GM18870 (cell line): Measurements from ENCODE around the gene NEK10.
"Not testable (repeated sequence)": the region's sequence is repeated elsewhere in the genome, so short reads cannot be mapped to it uniquely, and the experiment has no call there.

Experiments
- ATAC-seq: cut with Tn5 transposase; IDR thresholded peaks from one replicate; pipeline ENCODE4 v1.9.1; 2021; ENCODE audit warnings: moderate library complexity; ENCODE audit not compliant: unreplicated experiment

NEK10 gene

DNA sequence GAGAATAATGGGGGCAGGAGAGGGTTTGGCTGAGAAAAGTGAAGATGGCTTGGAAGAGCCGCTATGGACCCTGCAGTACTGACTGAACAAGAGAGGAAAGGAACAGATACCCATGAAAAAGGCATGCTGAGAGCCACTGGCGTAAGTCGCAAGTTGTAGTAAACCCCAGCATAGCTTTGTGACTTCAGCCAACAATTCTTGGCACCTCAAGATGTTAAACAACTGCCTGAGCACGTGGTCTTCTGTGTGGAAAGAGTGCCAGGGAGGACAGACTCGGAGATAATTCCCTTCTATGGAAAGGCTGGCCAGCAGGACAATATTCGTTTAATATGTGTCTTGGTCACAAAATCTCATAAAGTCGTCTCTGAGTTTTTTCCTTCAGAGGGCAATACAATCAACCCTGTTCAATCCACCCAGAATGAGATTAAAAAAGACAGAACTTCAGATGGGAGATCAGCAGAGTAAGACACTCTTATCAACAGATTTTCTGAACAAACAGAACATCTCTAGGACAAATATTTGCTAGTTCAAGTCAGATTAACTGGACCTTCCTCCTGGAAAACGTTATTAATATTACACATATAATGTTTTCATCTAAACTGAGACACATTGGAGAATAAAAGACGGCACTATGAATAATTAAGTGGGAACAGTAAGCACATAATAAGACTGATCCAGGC lies 49.2 kb downstream of the NEK10 start:
- no peak for ATAC-seq

DNA sequence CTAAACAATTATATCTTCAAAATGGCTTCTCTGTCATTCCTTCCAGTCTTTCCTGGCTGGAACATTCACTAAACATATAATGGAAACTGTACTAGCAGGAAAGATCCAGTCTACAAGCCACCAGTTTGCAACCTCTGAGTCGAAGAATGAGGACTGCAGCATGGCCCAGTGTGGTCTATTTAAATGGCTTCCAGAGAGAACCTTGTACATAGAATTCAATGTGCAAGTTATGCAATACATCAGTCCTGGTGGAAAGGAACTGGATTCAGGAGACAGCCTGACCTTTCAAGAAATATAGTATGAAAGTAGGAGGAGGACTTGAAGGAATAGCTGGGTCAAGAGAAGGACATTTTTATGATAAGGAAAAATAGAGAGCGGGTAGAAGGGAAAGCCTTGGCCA lies 49.9 kb downstream of the NEK10 start:
- no peak for ATAC-seq

DNA sequence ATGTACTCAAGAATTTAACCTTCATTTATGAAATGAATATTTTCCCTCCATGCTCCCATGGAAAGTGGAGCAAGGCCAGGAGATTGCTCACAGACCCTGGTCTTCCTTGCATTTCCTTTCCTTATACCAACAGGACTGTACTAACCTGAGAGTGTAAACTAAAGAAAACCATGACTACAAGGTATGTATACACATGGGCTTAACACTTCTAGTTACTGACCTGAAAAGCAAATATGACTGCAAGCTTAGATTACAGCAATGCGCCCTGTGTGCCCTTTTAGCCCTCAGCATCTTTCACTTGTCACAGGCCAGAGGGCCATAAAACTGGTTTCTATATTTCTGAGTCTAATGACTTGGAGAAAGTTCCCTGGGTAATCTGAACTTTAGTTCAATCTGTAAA lies 52.1 kb downstream of the NEK10 start:
- no peak for ATAC-seq

DNA sequence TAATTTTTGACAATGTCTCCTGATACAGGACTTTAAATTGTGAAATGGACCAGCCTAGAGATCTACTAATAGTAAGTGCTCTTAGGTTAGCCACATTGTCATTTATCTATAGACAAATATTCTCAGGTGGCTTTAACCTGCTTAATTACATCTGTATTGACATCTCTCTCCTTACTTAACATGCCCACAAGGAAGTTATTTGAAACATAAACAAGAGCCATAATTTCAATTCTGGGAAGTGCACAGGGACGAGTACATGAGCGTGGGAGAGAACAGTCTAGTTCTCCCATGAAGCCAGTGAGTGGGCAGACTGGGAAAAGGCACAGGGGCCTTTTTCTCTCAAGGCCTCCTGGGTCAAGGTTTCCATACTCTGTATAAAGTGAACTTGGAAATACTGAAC lies 54.2 kb downstream of the NEK10 start:
- no peak for ATAC-seq

DNA sequence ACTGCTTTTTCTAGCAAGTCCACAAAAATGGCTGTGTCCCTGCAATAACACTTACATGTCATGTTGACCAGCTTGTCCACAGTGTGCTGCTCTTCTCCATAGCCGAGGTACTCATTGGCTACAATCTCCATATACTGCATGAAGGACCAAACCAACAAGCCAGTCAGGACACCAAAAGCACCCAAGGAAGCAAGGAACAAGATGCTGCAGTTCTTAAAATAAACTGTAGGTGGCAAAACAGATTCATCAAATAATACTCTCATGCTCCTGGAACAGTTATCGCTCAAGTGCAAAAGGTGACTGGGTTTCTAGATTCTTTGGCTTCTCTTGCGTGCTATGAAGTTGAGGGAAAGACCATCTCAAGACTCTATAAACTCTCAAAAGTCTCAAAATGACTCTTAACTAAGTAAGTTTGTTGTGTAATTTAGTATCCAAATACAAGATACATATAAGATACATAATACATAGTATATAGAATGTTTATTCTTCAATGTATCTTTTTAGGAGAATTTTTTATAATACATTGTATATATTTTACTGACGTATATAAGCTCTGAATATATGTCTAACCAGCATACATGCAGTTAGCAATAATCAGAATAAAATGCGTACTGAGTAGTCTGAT lies 57.0 kb downstream of the NEK10 start:
- ATAC-seq = peak; percentile 95

DNA sequence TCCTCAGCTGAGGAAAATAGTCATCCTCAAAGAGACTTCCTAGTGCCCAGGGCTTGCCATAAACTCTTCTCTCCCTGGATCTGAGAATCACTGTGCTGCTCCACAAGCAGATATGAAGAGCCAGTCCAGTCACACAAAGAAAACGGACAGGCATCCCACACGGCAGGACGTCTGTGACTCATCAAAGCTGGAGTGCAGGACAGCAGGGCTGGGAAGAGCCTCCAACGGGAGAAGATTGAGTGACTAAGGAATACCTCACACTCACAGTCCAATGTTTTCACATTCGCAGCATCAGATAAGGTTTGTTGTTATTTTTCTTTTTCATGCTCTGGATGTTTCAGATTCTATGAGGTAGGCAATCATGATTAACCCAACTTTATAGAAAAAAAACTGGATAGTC lies 57.8 kb downstream of the NEK10 start:
- ATAC-seq = no peak

DNA sequence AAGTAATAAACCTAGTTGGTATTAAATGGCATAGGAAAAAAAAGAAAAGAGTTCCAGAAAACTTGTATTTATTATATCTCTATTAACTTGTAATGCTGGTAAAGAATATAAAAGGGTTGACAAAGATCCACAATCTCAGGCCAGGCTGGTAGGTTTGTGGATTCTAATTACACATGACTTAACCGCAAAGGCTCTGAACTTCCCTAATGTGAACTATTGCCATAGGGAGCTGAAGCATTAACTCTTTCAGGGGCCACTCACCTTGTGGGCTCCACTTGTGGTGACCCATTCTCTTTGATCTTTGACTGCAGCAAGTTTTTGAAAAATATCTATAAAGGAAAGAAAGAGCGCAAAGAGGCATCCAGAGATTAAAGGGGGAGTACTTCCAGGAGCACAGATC lies 58.5 kb downstream of the NEK10 start:
- no peak for ATAC-seq

DNA sequence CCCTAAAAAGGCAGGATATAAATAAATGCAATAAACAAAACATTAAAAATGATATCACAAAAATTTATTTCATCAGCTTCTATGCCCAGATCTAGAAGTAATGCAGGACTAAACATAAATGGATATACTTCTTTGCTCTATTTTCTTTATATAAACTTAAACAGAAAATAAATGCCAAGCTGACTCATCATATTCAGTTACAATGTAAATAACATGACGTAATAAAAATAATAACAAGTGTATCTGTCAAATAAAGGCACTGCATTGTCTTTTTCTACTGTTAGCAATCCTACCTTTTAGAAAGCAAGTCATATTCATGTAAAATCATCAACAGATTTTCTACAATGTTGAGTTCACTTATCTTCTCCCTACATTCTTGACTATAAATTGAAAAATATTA lies 61.6 kb downstream of the NEK10 start:
- ATAC-seq = no peak

DNA sequence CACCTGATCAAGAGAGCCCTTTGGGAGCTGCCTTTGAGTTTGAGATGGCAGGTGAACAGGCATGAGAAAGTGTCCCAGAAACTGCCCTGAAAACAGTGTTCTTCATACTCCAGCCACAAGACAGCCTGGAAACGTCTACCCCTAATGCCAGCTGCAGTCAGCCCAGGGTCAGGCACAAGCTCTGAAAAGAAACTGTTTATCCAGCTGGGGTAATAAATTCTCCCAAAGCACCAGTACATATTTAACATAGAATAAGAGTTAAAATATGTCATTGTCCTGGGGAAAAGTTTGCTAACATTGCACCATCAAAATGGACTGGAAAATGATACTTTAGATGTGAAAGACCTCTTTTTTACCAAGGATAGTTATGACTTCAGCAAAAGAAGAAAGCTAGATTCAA lies 66.3 kb downstream of the NEK10 start:
- ATAC-seq = no peak

DNA sequence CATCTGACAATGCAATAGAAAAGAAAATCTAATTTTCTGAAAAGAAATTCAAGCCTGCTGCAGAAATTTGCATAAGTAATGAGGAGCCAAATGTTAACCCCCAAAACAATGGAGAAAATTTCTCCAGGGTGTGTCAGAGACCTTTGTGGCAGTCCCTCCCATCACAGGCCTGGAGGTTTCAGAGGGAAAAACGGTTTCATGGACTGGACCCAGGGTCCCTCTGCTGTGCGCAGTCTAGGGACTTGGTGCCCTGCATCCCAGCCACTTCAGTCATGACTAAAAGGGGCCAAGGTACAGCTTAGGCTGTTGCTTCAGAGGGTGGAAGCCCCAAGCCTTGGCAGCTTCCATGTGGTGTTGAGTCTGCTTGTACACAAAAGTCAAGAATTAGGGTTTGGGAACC lies 70.2 kb downstream of the NEK10 start:
- ATAC-seq = not testable (repeated sequence)

DNA sequence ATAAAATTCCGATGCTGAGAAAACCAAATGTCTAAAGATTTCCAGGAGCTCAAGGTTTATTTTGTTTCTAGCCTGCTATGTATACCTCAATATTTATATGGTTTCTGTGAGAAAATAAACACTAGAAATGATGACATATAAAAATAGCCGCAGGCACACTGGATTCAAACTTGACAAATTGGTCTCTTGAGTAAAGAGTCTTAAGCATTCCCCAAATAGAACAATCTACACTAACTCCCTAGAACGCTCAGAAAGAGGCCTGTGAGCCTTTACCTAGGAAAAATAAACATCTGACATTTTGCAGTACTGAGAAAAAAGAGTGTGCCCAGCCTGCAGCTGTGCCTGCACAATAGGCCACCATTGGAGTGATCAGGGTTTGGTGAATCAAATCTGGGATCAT lies 75.2 kb downstream of the NEK10 start:
- ATAC-seq = no peak

DNA sequence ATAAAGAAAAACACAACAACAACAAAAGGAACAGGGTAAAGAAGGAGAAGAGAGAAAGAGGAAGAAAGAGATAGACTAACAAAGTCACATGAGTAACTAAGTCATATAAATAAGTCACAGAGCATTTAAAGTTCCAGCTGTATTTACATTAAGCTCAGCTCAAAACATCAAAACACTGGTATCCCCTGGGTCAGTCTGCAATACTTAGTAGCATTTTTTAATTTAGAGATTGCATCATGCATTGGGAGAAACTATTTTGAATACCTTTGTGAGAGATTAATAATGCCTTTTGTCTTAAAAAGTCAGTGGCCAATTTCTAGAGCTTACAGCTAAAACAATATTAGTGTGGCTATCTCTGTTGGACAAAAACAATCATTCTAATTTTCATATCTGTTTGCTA lies 78.4 kb downstream of the NEK10 start:
- ATAC-seq = no peak

DNA sequence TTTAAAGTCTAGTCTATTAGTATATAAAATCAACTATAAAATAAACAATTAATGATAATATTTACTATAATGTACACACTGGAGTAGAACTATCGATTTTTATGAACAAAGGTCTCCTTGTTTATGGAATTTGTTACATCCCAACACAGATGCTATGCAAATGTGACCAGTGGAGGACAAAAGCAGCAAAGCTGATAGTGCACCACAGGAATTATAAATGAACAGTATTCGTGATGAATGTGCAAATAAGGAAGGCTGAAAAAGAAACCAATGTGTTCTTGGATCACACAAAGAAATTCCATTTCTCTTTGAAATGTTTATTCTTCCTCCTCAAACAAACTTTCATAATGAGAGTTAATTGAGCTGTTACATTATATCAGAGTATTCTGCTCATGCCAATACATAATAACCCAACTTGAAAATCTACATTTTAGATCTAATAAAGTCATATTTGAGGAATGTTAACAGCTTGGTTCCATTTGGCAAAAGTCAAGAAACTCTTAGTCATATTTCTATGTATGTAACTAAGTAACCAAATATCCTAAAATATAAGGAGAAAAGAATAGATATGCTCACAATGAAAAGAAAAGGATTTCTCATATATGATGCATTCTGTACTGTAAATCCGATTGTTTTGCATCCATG lies 79.3 kb downstream of the NEK10 start:
- no peak for ATAC-seq

DNA sequence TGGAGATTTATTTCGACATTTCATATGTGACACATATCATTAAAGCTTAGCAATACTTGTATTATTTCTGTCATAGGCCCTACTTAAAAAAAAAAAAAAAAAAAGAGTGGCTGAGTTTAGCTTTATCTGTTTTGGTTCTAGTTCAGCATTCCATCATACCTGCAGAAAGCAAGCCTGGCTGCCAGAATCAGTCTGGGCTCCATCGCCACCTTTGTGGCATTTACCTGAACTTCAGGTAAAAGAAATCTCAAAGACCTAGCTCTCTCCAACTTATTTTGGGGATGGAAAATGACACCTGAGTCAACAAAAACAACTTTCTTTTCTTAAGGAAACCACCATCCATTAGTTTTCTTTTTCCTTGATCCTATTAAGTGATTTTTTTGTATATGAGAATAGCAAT lies 82.1 kb downstream of the NEK10 start:
- no peak for ATAC-seq

DNA sequence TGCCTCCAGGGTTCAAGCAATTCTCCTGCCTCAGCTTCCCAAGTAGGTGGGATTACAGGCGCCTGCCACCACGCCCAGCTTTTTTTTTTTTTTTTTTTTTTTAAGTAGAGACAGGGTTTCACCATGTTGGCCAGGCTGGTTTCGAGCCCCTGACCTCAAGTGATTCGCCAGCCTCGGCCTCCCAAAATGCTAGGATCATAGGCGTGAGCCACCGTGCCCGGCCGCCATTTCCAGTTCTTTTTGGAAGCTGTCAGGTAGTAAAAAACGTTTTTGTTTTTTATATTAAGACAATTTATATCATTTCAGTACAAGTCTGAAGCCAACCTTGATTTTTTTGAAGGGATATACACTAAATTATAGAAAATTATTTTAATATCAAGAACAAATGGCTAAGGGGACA lies 82.7 kb downstream of the NEK10 start:
- ATAC-seq = not testable (repeated sequence)

DNA sequence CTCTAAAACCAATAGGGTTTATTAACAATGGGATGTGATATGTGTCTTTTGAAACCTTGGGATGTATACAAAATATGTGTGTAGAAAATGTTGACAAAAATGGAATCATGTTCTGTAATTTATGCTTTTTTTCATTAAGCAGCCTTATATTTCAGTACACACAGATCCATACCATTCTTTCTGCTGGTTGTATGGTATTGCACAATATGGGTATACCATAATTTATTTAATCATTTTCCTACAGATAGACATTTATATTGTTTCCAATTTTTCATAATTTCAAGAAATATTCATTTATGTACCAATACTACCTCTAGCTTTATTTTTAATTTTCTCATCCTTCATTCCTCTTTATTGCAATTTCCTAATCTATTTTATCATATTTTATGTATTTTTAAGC lies 83.5 kb downstream of the NEK10 start:
- no peak for ATAC-seq

DNA sequence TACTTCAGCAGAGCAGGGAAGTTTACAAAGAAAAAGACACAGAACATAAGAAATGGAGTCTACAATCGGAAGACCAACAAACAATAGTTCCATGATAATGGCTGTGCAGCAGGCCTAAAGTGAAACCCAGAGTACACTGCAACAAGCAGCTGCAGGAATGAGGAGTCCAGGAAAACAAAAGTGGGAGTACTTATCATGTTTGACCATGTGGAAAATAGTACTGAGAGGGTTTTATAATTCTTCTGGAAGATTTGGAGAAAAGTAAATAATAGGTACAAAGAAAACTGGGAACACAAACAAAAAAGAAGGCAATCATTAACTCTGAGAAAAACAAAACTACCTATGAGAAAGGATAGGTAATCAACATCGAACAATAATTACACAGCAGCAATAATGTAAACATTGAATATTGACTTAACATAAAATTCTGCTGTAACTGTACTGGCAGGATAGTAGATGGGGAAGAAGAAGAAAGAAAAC lies 87.5 kb downstream of the NEK10 start:
- no peak for ATAC-seq

DNA sequence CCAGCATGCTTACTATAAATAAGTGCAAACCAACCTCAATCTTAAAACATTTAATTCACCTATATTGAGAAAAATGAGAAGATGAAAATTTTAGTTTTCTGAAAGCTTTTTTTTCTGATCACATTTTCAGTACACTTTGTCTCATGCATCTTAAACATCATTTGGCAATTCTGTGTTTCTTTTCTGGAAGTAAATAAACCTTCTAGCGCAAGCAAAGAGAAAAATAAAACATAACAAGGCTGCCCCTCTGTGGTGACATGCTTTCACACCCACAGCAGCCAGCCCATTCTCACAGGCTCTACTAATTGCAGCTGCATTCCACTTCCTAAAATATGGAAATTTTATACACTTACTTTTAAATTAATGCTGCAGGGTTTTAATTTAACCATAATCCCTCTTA lies 90.1 kb downstream of the NEK10 start:
- ATAC-seq = no peak

DNA sequence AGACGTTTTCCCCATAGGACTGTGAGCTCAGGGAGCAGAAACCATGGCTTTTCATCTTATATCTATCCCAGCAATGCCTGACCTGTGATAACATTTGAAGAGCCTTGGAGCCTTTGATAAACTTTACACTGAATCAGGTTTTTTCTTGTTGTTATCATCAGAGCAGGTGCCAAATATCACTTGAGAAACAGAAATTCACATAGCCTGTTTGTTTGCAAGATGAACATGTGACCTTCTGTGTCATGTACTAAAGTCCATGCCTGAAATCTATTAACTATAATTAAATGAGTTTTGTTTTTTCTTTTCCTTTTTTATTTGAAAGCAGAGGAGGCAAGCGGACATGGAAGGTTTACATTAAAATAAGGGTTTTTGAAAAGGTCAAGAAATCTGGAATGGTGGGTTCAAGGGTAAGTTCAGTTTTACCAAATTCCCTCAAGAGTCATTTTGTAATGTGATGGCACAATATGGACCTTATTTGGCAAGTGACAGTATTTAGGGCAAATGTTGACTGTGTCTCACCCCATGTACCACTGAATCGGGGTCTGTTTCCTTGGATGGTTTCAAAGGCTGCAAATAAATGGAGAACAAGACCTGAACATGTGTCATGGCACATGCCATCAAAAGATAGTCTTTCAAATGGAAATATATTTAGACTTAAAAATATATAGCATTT lies 90.7 kb downstream of the NEK10 start:
- ATAC-seq = no peak

DNA sequence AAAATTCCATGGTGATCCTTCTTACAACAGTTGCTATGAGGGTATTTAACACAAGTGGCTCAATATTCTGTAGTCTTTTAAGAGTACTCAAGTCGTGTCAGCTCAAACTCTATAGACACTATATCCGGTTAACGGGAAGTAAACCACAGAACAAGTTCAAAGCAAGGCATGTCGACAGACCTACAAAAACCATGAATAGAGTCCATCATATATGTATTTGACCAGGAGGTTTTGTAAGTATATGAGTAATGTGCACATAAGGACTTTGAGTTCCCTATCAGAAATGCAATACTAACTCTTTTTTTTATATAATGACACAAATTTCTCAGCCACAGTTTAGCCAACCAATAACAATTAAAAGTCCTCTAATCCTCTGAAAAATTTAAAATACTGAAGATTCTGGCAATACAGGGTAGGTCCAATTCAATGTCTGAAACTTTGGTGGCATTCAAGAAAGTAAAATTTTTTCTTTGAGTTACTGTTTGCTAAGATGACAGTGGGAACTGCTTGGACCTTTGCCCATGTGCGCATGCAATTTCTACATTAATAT lies 93.7 kb downstream of the NEK10 start:
- no peak for ATAC-seq

DNA sequence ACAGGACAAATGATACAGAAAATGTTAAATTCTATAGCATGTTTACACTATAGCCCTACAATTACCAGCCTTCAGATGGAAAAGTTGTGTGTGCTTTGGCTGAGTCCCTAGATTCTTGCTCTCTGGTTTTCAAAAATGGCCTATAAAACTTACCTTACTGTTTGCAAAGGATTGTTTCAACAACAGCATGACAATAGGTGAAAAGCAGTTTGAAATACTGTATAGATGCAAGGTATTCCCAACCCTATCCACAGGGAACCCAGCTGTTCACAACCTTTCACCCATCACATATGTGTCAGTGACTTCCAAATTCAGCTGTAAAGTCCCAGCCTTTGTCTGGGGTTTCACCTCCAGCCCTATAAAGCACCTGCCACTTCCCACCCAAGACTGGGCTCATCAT lies 97.3 kb downstream of the NEK10 start:
- ATAC-seq = no peak

DNA sequence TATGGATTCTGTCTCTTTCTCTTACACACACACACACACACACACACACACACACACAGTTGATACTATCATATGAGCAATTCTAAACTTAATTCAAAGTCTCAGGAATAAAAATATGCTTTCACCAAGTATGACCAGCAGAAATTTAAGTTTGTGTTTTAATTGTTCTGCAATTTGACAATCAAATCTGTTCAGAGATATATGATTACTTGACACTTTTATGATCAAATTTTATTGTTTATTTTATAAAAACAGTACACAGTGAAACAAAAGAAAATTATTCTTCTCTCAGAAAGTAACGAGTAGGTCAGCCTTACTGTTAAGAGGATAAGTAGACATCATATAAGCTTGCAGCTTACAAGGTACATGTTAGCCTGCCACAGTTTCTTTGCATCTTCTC lies 114.3 kb downstream of the NEK10 start:
- ATAC-seq = no peak
